Sigmoid colon (tissue), 7 donors: Measurements from ENCODE around the gene ASIC3. TPM values are rescaled to one million over a fixed set of nuclear protein-coding genes. Genes with fewer than 3 reads are reported as not detected.
A peak's percentile ranks its signal among the peaks of the same experiment; 100 is the strongest.

Source experiments
- DNase-seq: peaks from one replicate; pipeline ENCODE4 v3.0.0-alpha.2; 2019
- H3K27ac ChIP-seq, 4 donors: fragments of 200-600 bp; sonication (generic); one replicate each; pipeline ENCODE4 v1.5.1; 2016 to 2019; ENCODE audit warnings: mild to moderate bottlenecking in 1 of 4
- H3K27me3 ChIP-seq, 3 donors: fragments of 200-600 bp; sonication (generic); one replicate each; pipeline ENCODE4 v1.5.1; 2019; ENCODE audit warnings: mild to moderate bottlenecking in 1 of 3
- H3K36me3 ChIP-seq, 4 donors: fragments of 200-600 bp; sonication (generic); one replicate each; pipeline ENCODE4 v1.5.1; 2016 to 2019
- H3K4me1 ChIP-seq, 4 donors: fragments of 200-600 bp; sonication (generic); one replicate each; pipeline ENCODE4 v1.5.1; 2017 to 2019
- H3K4me3 ChIP-seq, 4 donors: fragments of 200-600 bp; sonication (generic); one replicate each; pipeline ENCODE4 v1.5.1; 2017 to 2019; ENCODE audit warnings: mild to moderate bottlenecking in 2 of 4, moderate library complexity in 1 of 4
- H3K9me3 ChIP-seq, 4 donors: fragments of 200-600 bp in 3 of 4; sonication (generic) in 3 of 4; one replicate each; pipeline versions ENCODE4 v1.5.1 to v1.6.1; 2013 to 2019
- CTCF ChIP-seq, 4 experiments: fragments of 450-650 bp in 3 of 4; fragments of 200-600 bp in 1 of 4; IDR thresholded peaks; one replicate each; pipeline ENCODE4 v1.5.1; 2016 to 2019; ENCODE audit warnings: antibody characterized with exemption in 4 of 4, mild to moderate bottlenecking in 3 of 4, moderate library complexity in 2 of 4
- EP300 ChIP-seq, 4 donors: sonication (generic); formaldehyde crosslinking; IDR thresholded peaks; one replicate each; pipeline ENCODE4 v1.6.1; 2017; ENCODE audit warnings: antibody characterized with exemption in 4 of 4
- POLR2A ChIP-seq, 2 donors: fragments of 450-650 bp; IDR thresholded peaks; one replicate each; pipeline ENCODE4 v1.6.1; 2016; ENCODE audit warnings: antibody characterized with exemption in 2 of 2, mild to moderate bottlenecking in 2 of 2, moderate library complexity in 2 of 2
- POLR2AphosphoS5 ChIP-seq, 4 donors: sonication (generic); formaldehyde crosslinking; IDR thresholded peaks; one replicate each; pipeline ENCODE4 v1.6.1; 2017; ENCODE audit warnings: antibody characterized with exemption in 4 of 4
- WGBS, 2 donors: extraction: QIAGEN DNeasy Blood & Tissue Kit; methylation state at CpG; one replicate each; pipeline ENCODE4 v1.1.7; 2013; 5-methylcytosine and 5-hydroxymethylcytosine counted together
- intact Hi-C: fragments of 100-400 bp; cut with DNase I; formaldehyde crosslinking; loops from one replicate; pipeline ENCODE4 v1.15.1; 2023
- polyA plus RNA-seq, 3 donors: library from polyadenylated mRNA; stranded (reverse); fragments of 200-250 nt; gene quantifications; one replicate each; pipeline ENCODE4 v1.2.3, GENCODE V29; 2013
- total RNA-seq, 4 donors: library from RNA; depleted of rRNA; stranded (reverse); fragments of >200 nt; gene quantifications; one replicate each; pipeline ENCODE4 v1.1.0, GENCODE V29; 2016
- donor health status: healthy with polysubstance abuse.
- donor health status: Bipolar disorder and iron deficiency.
- donor health status: healthy.

Gene ASIC3
- total and polyA plus RNA-seq, 7 donors, result 0.46 to 8.6 (median 3.1) TPM

DNA sequence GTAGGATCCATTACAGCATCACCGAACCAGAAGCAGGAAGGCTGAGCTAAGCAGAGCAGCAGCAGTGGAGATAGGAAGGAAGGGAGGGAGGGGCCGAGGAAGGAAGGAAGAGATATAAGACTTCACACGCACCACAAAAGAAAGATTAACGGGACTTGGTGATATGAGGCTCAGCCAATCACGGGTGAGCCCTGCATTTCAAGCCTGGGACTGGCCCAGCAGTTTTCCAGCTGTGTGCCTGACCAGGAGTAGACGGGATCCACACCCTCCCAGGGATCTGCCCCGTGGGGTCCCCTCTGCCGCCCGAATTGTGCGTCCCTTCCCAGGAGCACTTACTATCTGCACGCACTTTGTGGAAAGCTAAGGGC is 40.2 kb upstream of the ASIC3 start:
- Histone ChIP-seq H3K36me3 (no peaks in the 10 kb centered on the region), H3K4me1 (peaks cover 0 to 14% (median 3%) of the 10 kb centered on the region in 4 donors), H3K27ac (no peak overlapping the region), H3K27me3 (peaks cover 3 to 41% (median 29%) of the 10 kb centered on the region in 3 donors), H3K9me3 (no peaks in the 10 kb centered on the region), H3K4me3 (peak overlapping the region in 2 of 4 donors; percentile 17 to 19)
- no peak for DNase-seq
- 46 to 56% methylated on average over 11 of the region's 11 CpGs for WGBS, 2 donors
- no peak for TF ChIP-seq EP300 (IDR thresholded peaks at IDR 0.05)
- TF ChIP-seq POLR2A (IDR thresholded peaks at IDR 0.05), result no peak
- TF ChIP-seq CTCF (IDR thresholded peaks at IDR 0.05), result no peak
- no peak for TF ChIP-seq POLR2AphosphoS5 (IDR thresholded peaks at IDR 0.05)
- intact Hi-C loops, result loop anchor here (5.0 kb wide), 1 partner anchor 231 kb away; no protein-coding TSS in a partner anchor

DNA sequence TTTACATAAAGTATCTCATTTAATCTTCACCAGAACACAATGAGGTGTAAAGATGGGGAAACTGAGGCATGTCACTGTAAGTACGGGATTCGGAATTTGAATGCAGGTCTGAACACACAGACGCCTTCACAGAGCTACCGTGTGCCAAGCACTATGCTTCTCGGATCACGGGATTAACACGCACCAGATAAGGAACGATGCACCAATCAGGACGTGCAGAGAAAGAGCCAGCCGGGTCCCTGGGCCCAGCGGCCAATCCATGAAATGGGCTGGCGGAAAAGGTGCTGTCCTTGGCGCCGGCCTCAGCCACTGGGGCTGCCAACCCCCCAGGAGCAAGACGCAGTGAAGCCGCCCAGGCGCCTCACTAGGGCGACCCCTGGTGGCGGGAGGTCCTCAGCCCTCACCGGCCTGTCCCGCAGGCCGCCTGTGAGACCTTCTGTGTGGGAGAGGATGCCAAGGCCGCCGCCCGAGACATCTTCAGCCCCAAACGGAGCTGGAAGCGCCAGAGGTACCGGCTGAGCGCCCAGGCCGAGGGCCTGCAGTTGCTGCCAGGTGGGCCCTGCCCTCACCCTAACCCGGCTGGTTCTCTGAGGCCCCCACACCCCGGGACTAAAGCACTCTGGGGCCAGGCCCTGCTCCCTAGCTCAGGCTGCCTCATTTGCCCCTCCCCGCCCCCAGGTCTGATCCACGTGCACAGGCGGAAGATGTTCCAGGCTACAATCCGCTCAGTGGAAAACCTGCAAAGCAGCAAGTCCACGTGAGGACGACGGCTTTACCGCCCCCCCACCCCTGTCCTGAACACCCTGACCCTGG is 39.6 kb upstream of the ASIC3 start:
- Histone ChIP-seq H3K4me3 (peak overlapping the region in 2 of 4 donors; percentile 17 to 19), H3K27me3 (peaks cover 8 to 47% (median 35%) of the 10 kb centered on the region in 3 donors), H3K36me3 (no peaks in the 10 kb centered on the region), H3K4me1 (peaks cover 0 to 20% (median 9%) of the 10 kb centered on the region in 4 donors), H3K9me3 (no peaks in the 10 kb centered on the region), H3K27ac (no peak overlapping the region)
- DNase-seq, result no peak
- WGBS, 2 donors, result 58 to 68% methylated on average over 40 of the region's 40 CpGs
- intact Hi-C loops, result loop anchor here (5.0 kb wide), 1 partner anchor 231 kb away; no protein-coding TSS in a partner anchor
- no peak for TF ChIP-seq POLR2A (IDR thresholded peaks at IDR 0.05)
- peak in 3 of 4 experiments; percentile 32 to 62 (median 33) for TF ChIP-seq CTCF (IDR thresholded peaks at IDR 0.05)
- TF ChIP-seq EP300 (IDR thresholded peaks at IDR 0.05), result no peak
- no peak for TF ChIP-seq POLR2AphosphoS5 (IDR thresholded peaks at IDR 0.05)

DNA sequence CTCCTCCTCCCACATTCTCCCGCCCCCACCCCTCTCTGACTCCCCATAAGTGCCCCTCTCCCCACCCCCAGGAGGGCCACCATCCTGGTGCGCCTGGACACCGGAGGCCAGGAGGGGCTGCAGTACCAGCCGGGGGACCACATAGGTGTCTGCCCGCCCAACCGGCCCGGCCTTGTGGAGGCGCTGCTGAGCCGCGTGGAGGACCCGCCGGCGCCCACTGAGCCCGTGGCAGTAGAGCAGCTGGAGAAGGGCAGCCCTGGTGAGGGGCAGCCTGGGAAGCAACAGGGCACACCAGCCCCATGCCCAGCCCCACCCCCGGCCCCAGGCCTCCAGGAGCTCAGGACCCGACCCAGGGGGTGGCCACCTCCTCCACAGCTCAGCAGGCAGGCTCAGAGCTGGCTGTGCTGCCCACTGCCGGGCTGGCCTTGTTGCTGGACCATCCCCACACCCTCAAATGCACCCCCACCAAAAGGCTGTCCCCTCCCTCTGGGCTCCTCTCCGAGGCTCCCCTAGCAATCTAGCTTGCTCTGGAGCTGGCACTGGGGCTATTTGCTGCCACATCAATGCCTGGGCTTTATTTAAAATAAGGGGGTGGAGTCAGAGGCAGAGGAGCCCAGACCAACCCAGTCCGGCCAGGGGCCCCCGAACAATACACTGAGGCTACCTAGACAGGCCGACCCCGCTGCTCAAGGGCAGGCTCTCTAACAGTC is 38.8 kb upstream of the ASIC3 start:
- intact Hi-C loops, result loop anchor here (5.0 kb wide), 1 partner anchor 232 kb away; no protein-coding TSS in a partner anchor
- H3K4me3 ChIP-seq, result no peak overlapping the region
- H3K27me3 ChIP-seq, result peaks cover 15 to 54% (median 42%) of the 10 kb centered on the region in 3 donors
- no peak for DNase-seq
- no peak for TF ChIP-seq EP300 (IDR thresholded peaks at IDR 0.05)
- no peak for TF ChIP-seq CTCF (IDR thresholded peaks at IDR 0.05)
- TF ChIP-seq POLR2AphosphoS5 (IDR thresholded peaks at IDR 0.05), result no peak
- TF ChIP-seq POLR2A (IDR thresholded peaks at IDR 0.05), result no peak
- peaks cover 0 to 26% (median 15%) of the 10 kb centered on the region in 4 donors for H3K4me1 ChIP-seq
- H3K27ac ChIP-seq, result no peak overlapping the region
- H3K36me3 ChIP-seq, result no peaks in the 10 kb centered on the region
- WGBS, 2 donors, result 80 to 86% methylated on average over 22 of the region's 22 CpGs
- H3K9me3 ChIP-seq, result no peaks in the 10 kb centered on the region

- H3K4me1 ChIP-seq, result peaks cover 0 to 26% (median 15%) of the 10 kb centered on the region in 4 donors
- H3K27me3 ChIP-seq, result peaks cover 17 to 59% (median 47%) of the 10 kb centered on the region in 3 donors
- H3K27ac ChIP-seq, result no peak overlapping the region
- intact Hi-C loops, result no loop called here
- 51 to 64% methylated on average over 7 of the region's 7 CpGs for WGBS, 2 donors
- no peaks in the 10 kb centered on the region for H3K9me3 ChIP-seq
- TF ChIP-seq CTCF (IDR thresholded peaks at IDR 0.05) (no peak), EP300 (IDR thresholded peaks at IDR 0.05) (no peak), POLR2AphosphoS5 (IDR thresholded peaks at IDR 0.05) (no peak), POLR2A (IDR thresholded peaks at IDR 0.05) (no peak)
- H3K4me3 ChIP-seq, result no peak overlapping the region
- no peak for DNase-seq
- H3K36me3 ChIP-seq, result no peaks in the 10 kb centered on the region
These were observed 38.4 kb upstream of the ASIC3 start for GRCh38 chr7:151010037-151010306.
